ENCODE measurements around the gene MPHOSPH9. TPM values are rescaled to one million over a fixed set of nuclear protein-coding genes. Genes with fewer than 3 reads are reported as not detected.

MPHOSPH9 gene
- total and polyA plus RNA-seq, 4 donors = 4.9 to 51.0 (median 32.7) TPM

DNA sequence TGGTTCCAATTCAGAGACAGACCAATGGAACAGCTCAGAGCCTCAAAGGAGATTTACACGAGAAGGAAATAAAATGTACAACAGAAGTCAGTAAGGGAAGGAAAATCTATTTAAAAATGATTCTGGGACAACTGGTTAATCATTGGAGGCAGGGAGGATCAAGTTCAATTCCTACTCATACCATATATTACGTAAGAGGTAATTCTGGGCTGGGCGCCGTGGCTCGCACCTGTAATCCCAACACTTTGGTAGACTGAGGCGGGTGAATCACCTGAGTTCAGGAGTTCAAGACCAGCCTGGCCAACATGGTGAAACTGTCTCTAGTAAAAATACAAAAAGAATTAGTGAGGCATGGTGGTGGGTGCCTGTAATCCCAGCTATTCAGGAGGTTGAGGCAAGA, 45.3 kb downstream of the MPHOSPH9 start:
- WGBS = 85% methylated on average over 6 of the region's 6 CpGs
- peaks cover 6 to 30% (median 16%) of the 10 kb centered on the region in 4 donors for H3K36me3 ChIP-seq (ENCODE audit: control insufficient read depth in 4 of 4, insufficient read depth in 3 of 4, low read depth in 1 of 4, low read length in 3 of 4)
- no peaks in the 10 kb centered on the region for H3K9me3 ChIP-seq (ENCODE audit: control insufficient read depth in 4 of 4, low read length in 3 of 4)
- TF ChIP-seq ZBTB33 (IDR thresholded peaks at IDR 0.05) (no peak), NR2F2 (IDR thresholded peaks at IDR 0.05) (no peak), RAD21 (IDR thresholded peaks at IDR 0.05) (no peak), TAF1 (conservative IDR thresholded peaks at IDR 0.05) (no peak), RXRA (IDR thresholded peaks at IDR 0.05) (no peak)
- no peak for DNase-seq (ENCODE audit: low spot score)
- no peaks in the 10 kb centered on the region for H3K4me1 ChIP-seq (ENCODE audit: control insufficient read depth in 4 of 4, insufficient read depth in 4 of 4, low read length in 3 of 4)
- H3K9ac ChIP-seq (ENCODE audit: low read depth in 1 of 2, low read length in 2 of 2) = no peak overlapping the region
- no peak overlapping the region for H3K27ac ChIP-seq (ENCODE audit: low read depth in 1 of 2, low read length in 2 of 2)
- no peak overlapping the region for H3K4me3 ChIP-seq (ENCODE audit: low read depth in 1 of 3, low read length in 3 of 3)
- H3K27me3 ChIP-seq (ENCODE audit: control insufficient read depth in 4 of 4, insufficient read depth in 4 of 4, low read length in 3 of 4) = no peaks in the 10 kb centered on the region

GRCh38 chr12:123180171-123180570, 52.8 kb downstream of the MPHOSPH9 start:
- Histone ChIP-seq H3K9ac (ENCODE audit: low read depth in 1 of 2, low read length in 2 of 2) (no peak overlapping the region), H3K4me1 (ENCODE audit: control insufficient read depth in 4 of 4, insufficient read depth in 4 of 4, low read length in 3 of 4) (no peaks in the 10 kb centered on the region), H3K9me3 (ENCODE audit: control insufficient read depth in 4 of 4, low read length in 3 of 4) (no peaks in the 10 kb centered on the region), H3K36me3 (ENCODE audit: control insufficient read depth in 4 of 4, insufficient read depth in 3 of 4, low read depth in 1 of 4, low read length in 3 of 4) (peaks cover 7 to 30% (median 19%) of the 10 kb centered on the region in 4 donors), H3K4me3 (ENCODE audit: low read depth in 1 of 3, low read length in 3 of 3) (no peak overlapping the region), H3K27me3 (ENCODE audit: control insufficient read depth in 4 of 4, insufficient read depth in 4 of 4, low read length in 3 of 4) (no peaks in the 10 kb centered on the region), H3K27ac (ENCODE audit: low read depth in 1 of 2, low read length in 2 of 2) (no peak overlapping the region)
- over 99% methylated on average over 4 of the region's 4 CpGs for WGBS
- no peak for DNase-seq (ENCODE audit: low spot score)
- TF ChIP-seq REST (IDR thresholded peaks at IDR 0.05) (no peak), YY1 (IDR thresholded peaks at IDR 0.05) (no peak), JUND (IDR thresholded peaks at IDR 0.05) (no peak), TAF1 (conservative IDR thresholded peaks at IDR 0.05) (no peak), HNF4G (IDR thresholded peaks at IDR 0.05) (no peak), GABPA (IDR thresholded peaks at IDR 0.05 in 1 of 2, conservative IDR thresholded peaks at IDR 0.05 in 1 of 2) (no peak), FOXA2 (IDR thresholded peaks at IDR 0.05) (no peak)
- TF ChIP-seq, protein P1, sequence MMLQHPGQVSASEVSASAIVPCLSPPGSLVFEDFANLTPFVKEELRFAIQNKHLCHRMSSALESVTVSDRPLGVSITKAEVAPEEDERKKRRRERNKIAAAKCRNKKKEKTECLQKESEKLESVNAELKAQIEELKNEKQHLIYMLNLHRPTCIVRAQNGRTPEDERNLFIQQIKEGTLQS (IDR thresholded peaks at IDR 0.05) = no peak
- TF ChIP-seq, protein P2, sequence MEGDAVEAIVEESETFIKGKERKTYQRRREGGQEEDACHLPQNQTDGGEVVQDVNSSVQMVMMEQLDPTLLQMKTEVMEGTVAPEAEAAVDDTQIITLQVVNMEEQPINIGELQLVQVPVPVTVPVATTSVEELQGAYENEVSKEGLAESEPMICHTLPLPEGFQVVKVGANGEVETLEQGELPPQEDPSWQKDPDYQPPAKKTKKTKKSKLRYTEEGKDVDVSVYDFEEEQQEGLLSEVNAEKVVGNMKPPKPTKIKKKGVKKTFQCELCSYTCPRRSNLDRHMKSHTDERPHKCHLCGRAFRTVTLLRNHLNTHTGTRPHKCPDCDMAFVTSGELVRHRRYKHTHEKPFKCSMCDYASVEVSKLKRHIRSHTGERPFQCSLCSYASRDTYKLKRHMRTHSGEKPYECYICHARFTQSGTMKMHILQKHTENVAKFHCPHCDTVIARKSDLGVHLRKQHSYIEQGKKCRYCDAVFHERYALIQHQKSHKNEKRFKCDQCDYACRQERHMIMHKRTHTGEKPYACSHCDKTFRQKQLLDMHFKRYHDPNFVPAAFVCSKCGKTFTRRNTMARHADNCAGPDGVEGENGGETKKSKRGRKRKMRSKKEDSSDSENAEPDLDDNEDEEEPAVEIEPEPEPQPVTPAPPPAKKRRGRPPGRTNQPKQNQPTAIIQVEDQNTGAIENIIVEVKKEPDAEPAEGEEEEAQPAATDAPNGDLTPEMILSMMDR (IDR thresholded peaks at IDR 0.05; ENCODE audit: low read depth, low read length, missing input control) = no peak

Data from liver (tissue), 9 donors.